Measurements from ENCODE around the gene FAM193A. TPM values are rescaled to one million over a fixed set of nuclear protein-coding genes. Genes with fewer than 3 reads are reported as not detected.

Gene FAM193A
- total and polyA plus RNA-seq, 12 donors, result 12.9 to 30.8 (median 23.1) TPM

GRCh38 chr4:2643555-2643954 is 107.1 kb downstream of the FAM193A start:
- Histone ChIP-seq H3K4me1 (replicated peaks in 1 of 2) (no peaks in the 10 kb centered on the region), H3K9me3 (replicated peaks in 1 of 3) (no peaks in the 10 kb centered on the region), H3K4me3 (no peak overlapping the region), H3K27me3 (no peaks in the 10 kb centered on the region), H3K27ac (no peak overlapping the region), H3K36me3 (replicated peaks in 1 of 2) (peaks cover 0 to 59% of the 10 kb centered on the region in 2 donors)
- intact Hi-C loops (cut with DNase I), result no loop called here
- 85 to 95% (median 94%) methylated on average over 3 to 5 of the region's 5 CpGs for WGBS, 4 donors
- peak in 3 of 7 donors; percentile 0 to 18 (median 8) for DNase-seq
- no peak for TF ChIP-seq POLR2A (IDR thresholded peaks at IDR 0.05)
- no peak for TF ChIP-seq CTCF (IDR thresholded peaks at IDR 0.05)

DNA sequence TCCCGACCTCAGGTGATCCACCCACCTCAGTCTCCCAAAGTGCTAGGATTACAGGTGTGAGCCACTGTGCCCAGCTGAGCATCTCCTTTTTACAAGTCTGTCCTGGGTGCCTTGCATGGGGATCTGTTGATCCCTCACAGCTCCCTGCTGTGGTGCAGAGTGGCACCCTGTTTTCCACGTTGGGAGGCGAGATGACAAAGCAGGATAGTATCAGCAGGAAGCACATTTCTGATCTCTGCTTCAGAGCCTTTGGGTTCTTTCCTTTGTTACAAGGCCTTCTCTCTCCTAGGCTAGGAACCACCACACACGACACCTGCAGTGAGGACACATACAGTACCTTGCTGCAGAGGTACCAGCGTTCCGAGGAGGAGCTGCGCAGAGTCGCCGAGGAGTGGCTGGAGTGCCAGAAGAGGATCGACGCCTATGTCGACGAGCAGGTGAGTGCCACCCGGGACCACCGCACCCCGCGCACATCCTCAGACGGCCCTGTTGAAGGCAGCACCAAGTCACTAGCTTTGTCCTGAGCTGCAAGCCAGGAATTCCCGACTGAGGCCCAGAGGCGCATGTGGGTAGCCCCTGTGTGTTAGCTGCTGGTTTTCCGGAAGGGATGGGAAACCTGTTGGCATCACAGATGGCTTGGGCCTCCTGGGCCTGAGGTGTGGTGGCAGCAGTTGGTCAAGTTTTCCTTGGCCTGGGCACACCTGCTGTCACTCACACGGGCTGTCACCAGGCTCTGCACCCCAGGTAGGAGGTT is 110.1 kb downstream of the FAM193A start:
- no peak overlapping the region for H3K27ac ChIP-seq
- peak in 3 of 7 donors; percentile 11 to 39 (median 14) for DNase-seq
- WGBS, 4 donors, result 93 to 96% (median 95%) methylated on average over 17 to 22 of the region's 22 CpGs
- H3K9me3 ChIP-seq (replicated peaks in 1 of 3), result no peaks in the 10 kb centered on the region
- H3K4me1 ChIP-seq (replicated peaks in 1 of 2), result no peaks in the 10 kb centered on the region
- intact Hi-C loops (cut with DNase I), result no loop called here
- TF ChIP-seq CTCF (IDR thresholded peaks at IDR 0.05), result no peak
- no peak for TF ChIP-seq POLR2A (IDR thresholded peaks at IDR 0.05)
- H3K36me3 ChIP-seq (replicated peaks in 1 of 2), result peaks cover 0 to 52% of the 10 kb centered on the region in 2 donors
- H3K27me3 ChIP-seq, result no peaks in the 10 kb centered on the region
- H3K4me3 ChIP-seq, result no peak overlapping the region

DNA sequence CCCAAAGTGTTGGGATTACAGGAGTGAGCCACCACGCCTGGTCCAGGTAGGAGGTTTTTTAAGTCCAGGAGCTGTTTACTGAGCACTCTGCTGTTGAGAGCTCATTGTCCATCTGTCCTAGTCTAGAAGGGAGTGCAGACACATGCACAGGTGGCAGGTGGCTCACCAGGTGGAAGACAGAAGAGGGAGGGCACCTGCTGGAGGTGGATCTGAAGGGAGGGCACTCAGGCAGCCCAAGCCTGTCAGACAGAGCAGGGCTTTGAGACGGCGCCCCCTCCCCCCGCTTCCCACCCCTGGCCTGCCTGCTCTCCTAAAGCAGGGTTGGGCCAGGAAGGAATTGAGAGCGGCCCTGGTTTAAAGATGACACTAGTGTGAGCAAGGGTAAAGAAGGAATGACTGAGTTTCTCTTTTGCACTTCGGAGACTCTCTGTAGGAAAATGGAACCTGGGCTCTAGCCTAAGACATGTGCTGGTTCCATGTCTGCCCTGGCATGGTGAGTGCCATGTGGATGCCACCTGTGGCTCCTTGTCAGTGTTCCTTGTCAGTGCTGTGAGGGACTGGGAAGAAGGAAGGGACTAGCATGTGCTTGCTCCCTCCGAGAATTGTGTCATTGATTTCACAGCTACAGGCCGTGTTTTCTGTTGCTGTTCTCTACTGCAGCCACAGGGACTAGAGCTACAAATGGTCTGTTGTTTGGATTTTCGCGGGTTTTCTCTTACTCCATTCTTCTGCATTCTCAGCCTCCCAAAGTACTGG is 111.1 kb downstream of the FAM193A start:
- 87 to 93% (median 90%) methylated on average over 8 to 10 of the region's 10 CpGs for WGBS, 4 donors
- intact Hi-C loops (cut with DNase I), result no loop called here
- Histone ChIP-seq H3K27ac (no peak overlapping the region), H3K36me3 (replicated peaks in 1 of 2) (peaks cover 0 to 47% of the 10 kb centered on the region in 2 donors), H3K9me3 (replicated peaks in 1 of 3) (no peaks in the 10 kb centered on the region), H3K4me3 (no peak overlapping the region), H3K27me3 (no peaks in the 10 kb centered on the region), H3K4me1 (replicated peaks in 1 of 2) (no peaks in the 10 kb centered on the region)
- TF ChIP-seq CTCF (IDR thresholded peaks at IDR 0.05), result no peak
- DNase-seq, result peak in 2 of 7 donors; percentile 5 to 45

- no peak for TF ChIP-seq POLR2A (IDR thresholded peaks at IDR 0.05)
- no peak for TF ChIP-seq CTCF (IDR thresholded peaks at IDR 0.05)
- Histone ChIP-seq H3K27me3 (no peaks in the 10 kb centered on the region), H3K36me3 (replicated peaks in 1 of 2) (peaks cover 0 to 47% of the 10 kb centered on the region in 2 donors), H3K4me1 (replicated peaks in 1 of 2) (no peaks in the 10 kb centered on the region), H3K27ac (no peak overlapping the region), H3K9me3 (replicated peaks in 1 of 3) (no peaks in the 10 kb centered on the region), H3K4me3 (no peak overlapping the region)
- WGBS, 4 donors, result 92 to 95% (median 93%) methylated on average over 9 of the region's 9 CpGs
- intact Hi-C loops (cut with DNase I), result no loop called here
- DNase-seq, result peak in 2 of 7 donors; percentile 17 to 39
Observed at GRCh38 chr4:2648159-2648814, 111.8 kb downstream of the FAM193A start.

Data from adrenal gland (tissue), 12 donors.